Suprapubic skin (tissue), 4 donors: ENCODE results near the gene SLC13A5. TPM values are rescaled to one million over a fixed set of nuclear protein-coding genes. Genes with fewer than 3 reads are reported as not detected.
A peak's percentile ranks its signal among the peaks of the same experiment; 100 is the strongest.

ENCODE experiments used
- DNase-seq, 2 donors: peaks; one replicate each; pipeline ENCODE4 v3.0.0-alpha.2; 2019; ENCODE audit warnings: low spot score in 2 of 2
- H3K27ac ChIP-seq: fragments of 200-600 bp; sonication (generic); one replicate; pipeline ENCODE4 v1.5.1; 2019
- H3K27me3 ChIP-seq: fragments of 200-600 bp; sonication (generic); one replicate; pipeline ENCODE4 v1.5.1; 2019
- H3K36me3 ChIP-seq: fragments of 200-600 bp; sonication (generic); one replicate; pipeline ENCODE4 v1.5.1; 2019
- H3K4me1 ChIP-seq: fragments of 200-600 bp; sonication (generic); one replicate; pipeline ENCODE4 v1.5.1; 2019
- H3K4me3 ChIP-seq: fragments of 200-600 bp; sonication (generic); one replicate; pipeline ENCODE4 v1.5.1; 2019; ENCODE audit warnings: mild to moderate bottlenecking
- H3K9me3 ChIP-seq: fragments of 200-600 bp; sonication (generic); one replicate; pipeline ENCODE4 v1.5.1; 2019
- EP300 ChIP-seq: sonication (generic); formaldehyde crosslinking; IDR thresholded peaks from one replicate; pipeline ENCODE4 v1.6.1; 2017; ENCODE audit warnings: antibody characterized with exemption
- POLR2A ChIP-seq, 2 donors: fragments of 450-650 bp; IDR thresholded peaks; one replicate each; pipeline ENCODE4 v1.6.1; 2017; ENCODE audit warnings: antibody characterized with exemption in 2 of 2, mild to moderate bottlenecking in 2 of 2, moderate library complexity in 2 of 2
- POLR2AphosphoS5 ChIP-seq, 3 donors: sonication (generic); formaldehyde crosslinking; IDR thresholded peaks; one replicate each; pipeline ENCODE4 v1.6.1; 2017; ENCODE audit warnings: antibody characterized with exemption in 3 of 3
- WGBS: methylation state at CpG from one replicate; pipeline ENCODE4 v1.1.5; 2018; 5-methylcytosine and 5-hydroxymethylcytosine counted together
- total RNA-seq, 4 donors: library from RNA; depleted of rRNA; stranded (reverse); fragments of >200 nt; gene quantifications; one replicate each; pipeline ENCODE4 v1.1.0, GENCODE V29; 2016
- TF ChIP-seq, protein P1 (sequence below), 2 donors: fragments of 200-600 bp in 1 of 2; fragments of 450-650 bp in 1 of 2; sonication (generic) in 1 of 2; IDR thresholded peaks; one replicate each; pipeline ENCODE4 v1.5.1; 2016 to 2019; ENCODE audit warnings: antibody characterized with exemption in 2 of 2, mild to moderate bottlenecking in 1 of 2, moderate library complexity in 1 of 2

SLC13A5 gene
- total RNA-seq, 4 donors from 2014 or later: 0.72 TPM; not detected in 3

DNA sequence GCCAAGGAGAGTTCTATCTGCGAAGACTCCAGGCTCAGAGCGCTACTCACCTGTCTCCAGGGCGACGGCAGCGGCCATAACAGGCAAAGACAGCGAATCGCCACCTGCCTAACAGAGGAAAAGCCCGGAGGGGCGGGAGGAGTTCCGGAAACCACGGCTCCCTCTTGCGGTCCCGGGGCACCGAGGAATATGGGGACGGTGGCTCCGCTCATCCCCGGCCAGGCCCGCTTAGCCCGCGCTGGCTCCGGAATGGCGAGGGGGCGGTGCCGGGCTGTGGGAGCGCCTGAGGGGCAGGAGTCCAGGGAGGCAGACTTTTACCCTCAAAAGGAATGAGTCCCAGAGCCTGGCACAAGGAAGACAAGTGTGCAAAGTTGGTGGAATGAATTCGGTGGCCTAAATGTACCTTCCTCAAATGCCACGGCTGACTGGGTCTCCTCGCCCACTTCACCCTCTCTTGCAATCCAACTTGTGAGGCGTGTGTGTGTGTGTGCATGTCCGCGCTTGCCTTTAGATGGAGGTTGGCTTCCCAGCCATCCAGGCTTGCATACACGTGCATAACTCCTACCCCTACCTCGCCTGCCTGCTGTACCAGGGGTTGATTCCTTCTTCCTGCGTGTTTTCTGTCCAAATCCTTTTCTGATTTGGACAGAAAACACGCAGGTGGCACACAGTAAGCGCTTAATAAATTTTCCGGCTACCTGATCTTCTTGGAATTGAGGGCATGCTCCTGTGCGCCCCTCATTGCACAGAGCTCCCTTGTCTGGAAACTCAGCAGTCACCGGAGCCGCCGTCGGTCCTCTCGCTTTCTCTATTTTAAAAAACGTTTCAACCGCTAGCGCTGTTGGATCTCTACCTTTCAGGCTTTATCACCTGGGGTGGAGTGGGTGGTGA, 58.1 kb downstream of the SLC13A5 start:
- Histone ChIP-seq H3K4me1 (peaks cover 51% of the 10 kb centered on the region), H3K27ac (peak overlapping the region; percentile 74), H3K4me3 (peak overlapping the region; percentile 42), H3K36me3 (no peaks in the 10 kb centered on the region), H3K9me3 (no peaks in the 10 kb centered on the region), H3K27me3 (peaks cover 31% of the 10 kb centered on the region)
- no peak for DNase-seq
- TF ChIP-seq EP300 (no peak), POLR2A (IDR thresholded peaks at IDR 0.05) (no peak), POLR2AphosphoS5 (IDR thresholded peaks at IDR 0.05) (no peak)
- TF ChIP-seq, protein P1, sequence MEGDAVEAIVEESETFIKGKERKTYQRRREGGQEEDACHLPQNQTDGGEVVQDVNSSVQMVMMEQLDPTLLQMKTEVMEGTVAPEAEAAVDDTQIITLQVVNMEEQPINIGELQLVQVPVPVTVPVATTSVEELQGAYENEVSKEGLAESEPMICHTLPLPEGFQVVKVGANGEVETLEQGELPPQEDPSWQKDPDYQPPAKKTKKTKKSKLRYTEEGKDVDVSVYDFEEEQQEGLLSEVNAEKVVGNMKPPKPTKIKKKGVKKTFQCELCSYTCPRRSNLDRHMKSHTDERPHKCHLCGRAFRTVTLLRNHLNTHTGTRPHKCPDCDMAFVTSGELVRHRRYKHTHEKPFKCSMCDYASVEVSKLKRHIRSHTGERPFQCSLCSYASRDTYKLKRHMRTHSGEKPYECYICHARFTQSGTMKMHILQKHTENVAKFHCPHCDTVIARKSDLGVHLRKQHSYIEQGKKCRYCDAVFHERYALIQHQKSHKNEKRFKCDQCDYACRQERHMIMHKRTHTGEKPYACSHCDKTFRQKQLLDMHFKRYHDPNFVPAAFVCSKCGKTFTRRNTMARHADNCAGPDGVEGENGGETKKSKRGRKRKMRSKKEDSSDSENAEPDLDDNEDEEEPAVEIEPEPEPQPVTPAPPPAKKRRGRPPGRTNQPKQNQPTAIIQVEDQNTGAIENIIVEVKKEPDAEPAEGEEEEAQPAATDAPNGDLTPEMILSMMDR (IDR thresholded peaks at IDR 0.05): no peak
- WGBS: 28% methylated on average over 42 of the region's 46 CpGs

DNA sequence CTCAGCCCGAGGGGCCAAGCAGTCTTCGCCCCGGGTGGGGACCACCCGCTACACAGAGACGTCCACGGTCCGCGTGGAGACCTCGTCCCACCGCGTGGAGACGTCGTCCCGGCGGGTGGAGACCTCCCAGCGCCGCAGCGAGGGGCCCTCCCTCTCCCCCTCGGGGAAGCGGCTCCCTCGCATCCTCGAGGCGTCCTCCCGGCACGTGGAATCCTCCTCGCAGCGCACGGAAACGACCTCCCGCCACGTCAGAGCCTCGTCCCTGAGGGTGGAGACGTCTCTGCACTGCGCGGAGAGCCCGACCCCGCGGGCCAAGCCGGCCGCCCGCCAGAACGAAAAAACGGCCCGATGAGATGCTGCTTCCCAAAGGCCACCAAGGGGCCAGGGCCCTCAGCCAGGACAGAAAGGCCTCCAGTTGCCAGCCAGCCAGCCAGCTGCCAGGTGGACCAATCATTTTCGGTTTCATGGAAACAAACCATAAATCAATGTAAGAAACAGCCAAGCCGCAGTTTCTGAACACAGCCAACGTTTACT, 61.2 kb downstream of the SLC13A5 start:
- WGBS: 15% methylated on average over 4 of the region's 47 CpGs
- H3K36me3 ChIP-seq: peaks cover 13% of the 10 kb centered on the region
- peak overlapping the region; percentile 93 for H3K27ac ChIP-seq
- DNase-seq: peak in 1 of 2 donors; percentile 82
- H3K9me3 ChIP-seq: no peaks in the 10 kb centered on the region
- H3K4me1 ChIP-seq: peaks cover 52% of the 10 kb centered on the region
- TF ChIP-seq POLR2A (IDR thresholded peaks at IDR 0.05) (no peak), EP300 (peak; percentile 17)
- peaks cover 12% of the 10 kb centered on the region for H3K27me3 ChIP-seq
- peak overlapping the region; percentile 80 for H3K4me3 ChIP-seq

DNA sequence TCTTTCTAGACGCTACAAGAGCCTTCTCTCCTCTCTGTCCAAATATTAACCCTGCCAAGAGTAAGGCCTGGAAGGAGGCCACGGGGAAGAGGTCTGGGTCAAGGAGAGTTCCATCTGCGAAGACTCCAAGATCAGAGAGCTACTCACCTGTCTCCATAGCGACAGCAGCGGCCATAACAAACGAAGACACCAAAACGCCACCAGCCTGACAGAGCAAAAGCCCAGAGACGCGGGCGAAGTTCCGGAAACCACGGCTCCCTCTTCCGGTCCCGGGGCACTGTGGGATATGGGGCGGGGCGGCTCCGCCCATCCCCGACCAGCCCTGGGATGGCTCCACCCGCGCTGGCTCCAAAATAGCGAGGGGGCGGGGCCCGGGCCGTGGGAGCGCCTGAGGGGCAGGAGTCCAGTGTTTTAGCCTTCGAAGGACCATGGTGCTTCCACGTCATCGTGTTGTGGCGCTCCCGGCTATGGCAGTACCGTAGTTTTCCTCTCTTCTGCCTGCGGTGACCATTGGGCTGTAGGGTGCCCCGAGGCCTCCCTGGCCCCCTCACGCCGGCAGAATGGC, 61.7 kb downstream of the SLC13A5 start, which contains the start of the genes C17orf100 and MED31:
TSS of gene C17orf100 (plus strand) at position 409 of the 565 bp plus-strand sequence. CDS start at position 561, 152 bp downstream.
TSS of gene MED31 (minus strand) at position 252 of the 565 bp plus-strand sequence. CDS start at position 175, 77 bp downstream.
- Histone ChIP-seq H3K9me3 (no peaks in the 10 kb centered on the region), H3K27me3 (peaks cover 10% of the 10 kb centered on the region), H3K4me1 (peaks cover 52% of the 10 kb centered on the region), H3K36me3 (peaks cover 17% of the 10 kb centered on the region), H3K4me3 (peak within 1 kb of the TSS; percentile 80), H3K27ac (peak within 1 kb of the TSS; percentile 93)
- WGBS: 0% methylated on average over 2 of the region's 35 CpGs
- TF ChIP-seq POLR2AphosphoS5 (IDR thresholded peaks at IDR 0.05) (peak in 2 of 3 donors; percentile 20 to 54), EP300 (no peak), POLR2A (IDR thresholded peaks at IDR 0.05) (peak in 1 of 2 donors; percentile 80)
- peak; percentile 97 to 98 for DNase-seq

DNA sequence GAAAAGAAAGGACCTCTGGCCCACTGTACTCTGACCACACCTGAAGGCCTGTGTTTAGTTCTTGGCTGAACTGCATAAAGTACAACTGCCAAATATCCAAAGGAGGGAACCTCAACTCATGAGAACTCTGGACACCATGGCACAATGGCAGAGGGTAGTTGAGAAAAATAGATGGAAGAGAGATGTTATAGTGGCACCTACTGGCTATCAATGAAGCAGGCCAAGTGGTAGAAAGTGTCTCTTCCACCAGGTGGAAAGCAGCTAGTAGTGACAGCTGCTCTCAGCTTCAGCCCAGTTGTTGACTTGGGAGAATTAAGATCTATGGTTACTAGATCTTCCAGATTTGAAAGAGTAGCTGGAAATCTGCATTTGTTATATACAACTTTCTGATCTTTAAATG, 65.0 kb downstream of the SLC13A5 start:
- Histone ChIP-seq H3K4me1 (peaks cover 49% of the 10 kb centered on the region), H3K27me3 (no peaks in the 10 kb centered on the region), H3K9me3 (no peaks in the 10 kb centered on the region), H3K4me3 (no peak overlapping the region), H3K27ac (no peak overlapping the region), H3K36me3 (peaks cover 35% of the 10 kb centered on the region)
- DNase-seq: no peak
- TF ChIP-seq, protein P1 (IDR thresholded peaks at IDR 0.05): no peak
- no peak for TF ChIP-seq POLR2A (IDR thresholded peaks at IDR 0.05)
- TF ChIP-seq EP300: no peak
- no peak for TF ChIP-seq POLR2AphosphoS5 (IDR thresholded peaks at IDR 0.05)

DNA sequence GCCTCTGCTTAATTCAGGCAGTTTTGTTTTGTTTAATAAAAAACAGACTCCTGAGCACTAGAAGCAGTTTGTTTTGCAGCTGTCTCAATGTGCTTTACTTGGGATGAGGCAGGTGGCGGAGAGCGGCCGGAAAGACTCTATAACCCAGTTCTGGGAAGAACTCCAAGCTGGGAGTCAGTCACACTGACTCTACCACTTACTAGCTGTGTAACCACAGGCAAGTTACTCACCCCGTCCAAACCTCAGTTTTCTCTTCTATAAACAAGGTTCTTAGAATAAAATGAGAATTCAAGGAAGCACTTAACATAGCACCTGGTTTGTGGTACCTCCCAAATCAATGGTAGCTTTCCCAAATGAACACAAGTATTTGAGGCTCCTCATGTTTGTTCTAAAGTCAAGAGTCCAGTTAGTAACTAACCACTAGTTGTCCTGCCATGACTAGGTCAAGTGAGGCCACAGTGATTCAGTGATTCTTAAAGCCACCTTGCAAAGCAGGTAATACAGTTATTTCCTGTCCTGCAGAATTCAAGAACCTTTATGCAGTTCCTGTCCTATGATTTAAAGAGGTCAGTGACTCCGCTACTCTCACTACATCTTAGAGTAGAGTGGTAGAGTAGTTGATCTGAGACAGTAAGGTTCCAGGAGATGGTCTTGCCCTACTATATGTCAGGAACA, 69.6 kb downstream of the SLC13A5 start:
- 39% methylated on average over 5 of the region's 5 CpGs for WGBS
- no peak for DNase-seq
- H3K27me3 ChIP-seq: no peaks in the 10 kb centered on the region
- no peak overlapping the region for H3K4me3 ChIP-seq
- H3K9me3 ChIP-seq: no peaks in the 10 kb centered on the region
- TF ChIP-seq POLR2AphosphoS5 (IDR thresholded peaks at IDR 0.05) (no peak), POLR2A (IDR thresholded peaks at IDR 0.05) (no peak), EP300 (no peak)
- TF ChIP-seq, protein P1 (IDR thresholded peaks at IDR 0.05): no peak
- H3K4me1 ChIP-seq: peaks cover 57% of the 10 kb centered on the region
- peaks cover 32% of the 10 kb centered on the region for H3K36me3 ChIP-seq
- no peak overlapping the region for H3K27ac ChIP-seq
